SW 1271 (cell line): Measurements from ENCODE around the gene TTC9B.
A peak's percentile ranks its signal among the peaks of the same experiment; 100 is the strongest.
"Not testable (repeated sequence)": the region's sequence is repeated elsewhere in the genome, so short reads cannot be mapped to it uniquely, and the experiment has no call there.

ENCODE experiments used
- DNase-seq, 2 experiments: peaks; one replicate each; lab custom pipeline; 2025; lab: John Stamatoyannopoulos, UW

Gene TTC9B

DNA sequence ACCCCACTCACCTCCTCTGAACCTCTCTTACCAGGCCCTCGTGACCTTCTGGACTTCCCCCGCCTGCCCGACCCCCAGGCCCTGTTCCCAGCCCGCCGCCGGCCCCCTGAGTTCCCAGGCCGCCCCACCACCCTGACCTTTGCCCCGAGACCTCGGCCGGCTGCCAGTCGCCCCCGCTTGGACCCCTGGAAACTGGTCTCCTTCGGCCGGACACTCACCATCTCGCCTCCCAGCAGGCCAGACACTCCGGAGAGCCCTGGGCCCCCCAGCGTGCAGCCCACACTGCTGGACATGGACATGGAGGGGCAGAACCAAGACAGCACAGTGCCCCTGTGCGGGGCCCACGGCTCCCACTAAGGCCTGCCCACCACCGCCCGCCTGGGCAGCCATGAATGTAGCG is 3.2 kb downstream of the TTC9B start:
- no peak for DNase-seq

DNA sequence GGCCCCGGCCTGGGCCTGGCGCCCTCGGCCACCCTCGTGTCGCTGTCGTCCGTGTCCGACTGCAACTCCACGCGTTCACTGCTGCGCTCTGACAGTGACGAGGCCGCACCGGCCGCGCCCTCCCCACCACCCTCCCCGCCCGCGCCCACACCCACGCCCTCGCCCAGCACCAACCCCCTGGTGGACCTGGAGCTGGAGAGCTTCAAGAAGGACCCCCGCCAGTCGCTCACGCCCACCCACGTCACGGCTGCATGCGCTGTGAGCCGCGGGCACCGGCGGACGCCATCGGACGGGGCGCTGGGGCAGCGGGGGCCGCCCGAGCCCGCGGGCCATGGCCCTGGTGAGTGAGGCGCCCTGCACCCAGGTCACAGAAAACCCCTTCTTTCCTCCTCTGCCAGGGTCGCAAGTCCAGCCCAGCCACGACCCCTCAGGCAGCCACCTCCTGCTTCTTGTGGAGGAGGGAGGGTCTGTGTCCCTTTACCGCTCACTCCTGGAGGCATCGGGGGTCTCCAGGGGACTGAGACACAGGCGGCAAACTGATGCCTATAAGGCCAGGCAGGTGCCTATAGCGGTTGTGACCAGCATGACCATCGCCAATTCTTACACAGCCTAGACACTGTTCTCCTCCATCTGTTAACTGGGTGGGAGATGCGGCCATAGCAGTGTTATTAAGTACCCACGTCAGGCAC is 4.2 kb downstream of the TTC9B start:
- DNase-seq, result no peak

DNA sequence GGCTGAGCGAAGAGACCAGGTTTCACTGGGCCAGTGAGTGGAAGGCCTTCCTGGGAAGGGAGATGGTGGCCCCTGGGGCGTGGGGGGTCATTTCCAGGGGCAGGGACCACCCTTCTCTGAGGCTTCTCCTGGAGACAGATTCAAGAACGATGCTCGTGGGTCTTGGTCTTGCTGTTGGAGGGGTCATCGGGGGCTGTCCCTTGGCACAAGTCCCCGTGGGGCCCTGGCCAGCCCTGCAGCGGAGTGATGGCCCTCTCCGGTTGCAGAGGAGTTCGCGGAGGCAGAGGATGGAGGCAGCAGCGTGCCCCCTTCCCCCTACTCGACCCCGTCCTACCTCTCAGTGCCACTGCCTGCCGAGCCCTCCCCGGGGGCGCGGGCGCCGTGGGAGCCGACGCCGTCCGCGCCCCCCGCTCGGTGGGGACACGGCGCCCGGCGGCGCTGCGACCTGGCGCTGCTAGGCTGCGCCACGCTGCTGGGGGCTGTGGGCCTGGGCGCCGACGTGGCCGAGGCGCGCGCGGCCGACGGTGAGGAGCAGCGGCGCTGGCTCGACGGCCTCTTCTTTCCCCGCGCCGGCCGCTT is 4.8 kb downstream of the TTC9B start:
- DNase-seq, result no peak

DNA sequence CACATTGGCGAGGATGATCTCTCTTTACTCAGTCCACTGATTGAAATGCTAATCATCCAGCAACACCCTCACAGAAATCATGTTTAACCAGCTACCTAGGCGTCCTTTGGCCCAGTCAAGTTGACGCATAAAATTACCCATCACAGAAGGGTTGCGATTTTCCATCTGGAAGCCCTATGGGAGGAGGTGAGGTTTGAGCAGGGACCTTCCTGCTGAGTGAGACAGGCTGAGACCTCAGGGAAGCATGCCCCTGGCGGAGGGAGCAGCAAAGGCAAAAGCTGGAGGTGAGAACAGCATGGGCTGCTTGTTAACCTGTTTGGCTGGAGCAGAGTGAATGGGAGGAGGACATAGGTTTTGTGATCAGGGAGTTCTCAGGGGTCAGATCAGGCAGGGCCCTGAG is 7.3 kb downstream of the TTC9B start:
- DNase-seq, result no peak

DNA sequence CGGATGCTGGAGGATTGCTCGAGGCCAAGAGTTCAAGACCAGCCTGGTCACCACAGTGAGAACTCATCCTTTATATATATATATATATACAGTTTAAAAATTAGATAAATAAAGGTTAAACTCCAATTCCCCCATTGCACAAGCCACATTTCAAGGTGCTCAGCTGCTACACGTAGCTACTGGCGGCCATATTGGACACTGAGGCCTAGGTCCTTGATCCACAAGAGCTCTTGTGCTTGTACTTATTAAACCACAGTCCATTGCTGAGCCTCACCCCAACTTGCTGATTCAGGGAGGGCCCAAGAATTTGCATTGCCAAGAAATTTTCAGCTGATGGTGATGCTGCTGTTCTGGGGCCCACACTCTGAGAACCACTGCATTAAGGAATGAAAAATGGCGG is 9.6 kb downstream of the TTC9B start:
- no peak for DNase-seq

DNA sequence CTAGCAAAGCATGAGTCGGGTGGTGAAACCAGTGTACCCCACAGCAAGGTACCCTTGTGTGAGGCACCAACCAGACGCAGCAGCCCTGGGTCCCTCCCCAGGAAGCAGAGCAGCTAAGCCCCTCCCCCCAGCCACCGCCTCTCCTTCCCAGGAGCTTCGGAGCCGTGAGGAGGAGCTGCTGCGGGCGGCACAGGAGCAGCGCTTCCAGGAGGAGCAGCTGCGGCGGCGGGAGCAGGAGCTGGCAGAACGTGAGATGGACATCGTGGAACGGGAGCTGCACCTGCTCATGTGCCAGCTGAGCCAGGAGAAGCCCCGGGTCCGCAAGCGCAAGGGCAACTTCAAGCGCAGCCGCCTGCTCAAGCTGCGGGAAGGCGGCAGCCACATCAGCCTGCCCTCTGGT is 12.4 kb downstream of the TTC9B start:
- DNase-seq, result no peak

DNA sequence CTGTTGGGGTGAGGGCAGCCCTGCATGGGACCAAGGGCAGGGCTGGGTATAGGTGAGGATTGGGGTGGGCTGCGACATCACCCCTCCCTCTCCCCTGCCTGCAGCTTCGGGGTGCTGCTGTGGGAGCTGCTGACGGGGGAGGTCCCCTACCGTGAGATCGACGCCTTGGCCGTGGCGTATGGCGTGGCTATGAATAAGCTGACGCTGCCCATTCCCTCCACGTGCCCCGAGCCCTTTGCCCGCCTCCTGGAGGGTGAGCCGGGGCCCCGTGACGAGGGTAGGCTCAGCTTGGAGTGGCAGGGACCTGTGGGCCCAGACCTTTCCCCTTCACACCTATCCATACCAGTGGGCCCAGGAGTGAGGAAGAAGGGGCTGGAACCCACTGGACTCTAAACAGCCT is 13.8 kb downstream of the TTC9B start:
- no peak for DNase-seq

DNA sequence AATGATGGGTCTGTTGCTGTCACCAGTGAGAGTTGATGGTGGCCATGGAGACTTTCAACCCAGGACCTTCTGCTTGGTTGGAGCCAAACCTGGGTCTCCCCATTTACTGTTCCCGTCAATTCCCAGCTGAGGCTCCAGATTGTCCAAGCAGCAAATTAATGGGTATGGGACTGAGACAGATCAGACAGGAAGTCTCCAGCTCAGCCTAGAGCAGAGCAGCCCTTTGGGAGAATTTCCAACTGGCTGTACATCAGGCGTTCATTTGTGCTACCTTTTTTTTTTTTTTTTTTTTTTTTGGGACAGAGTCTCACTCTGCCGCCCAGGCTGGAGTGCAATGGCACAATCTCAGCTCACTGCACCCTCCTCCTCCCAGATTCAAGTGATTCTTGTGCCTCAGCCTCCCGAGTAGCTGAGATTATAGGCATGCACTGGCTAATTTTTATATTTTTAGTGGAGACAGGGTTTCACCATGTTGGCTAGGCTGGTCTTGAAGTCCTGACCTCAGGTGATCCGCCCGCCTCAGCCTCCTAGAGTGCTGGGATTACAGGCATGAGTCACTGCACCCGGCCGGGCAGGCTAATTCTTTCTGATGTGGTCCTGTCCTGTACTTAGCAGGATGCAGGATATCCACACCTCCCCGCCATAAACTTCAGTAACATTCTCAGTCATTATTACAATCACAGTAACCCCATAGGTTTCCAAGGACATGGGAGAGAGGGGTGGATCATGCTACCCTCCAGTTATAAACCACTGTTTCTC is 17.7 kb downstream of the TTC9B start:
- DNase-seq, result no peak

DNA sequence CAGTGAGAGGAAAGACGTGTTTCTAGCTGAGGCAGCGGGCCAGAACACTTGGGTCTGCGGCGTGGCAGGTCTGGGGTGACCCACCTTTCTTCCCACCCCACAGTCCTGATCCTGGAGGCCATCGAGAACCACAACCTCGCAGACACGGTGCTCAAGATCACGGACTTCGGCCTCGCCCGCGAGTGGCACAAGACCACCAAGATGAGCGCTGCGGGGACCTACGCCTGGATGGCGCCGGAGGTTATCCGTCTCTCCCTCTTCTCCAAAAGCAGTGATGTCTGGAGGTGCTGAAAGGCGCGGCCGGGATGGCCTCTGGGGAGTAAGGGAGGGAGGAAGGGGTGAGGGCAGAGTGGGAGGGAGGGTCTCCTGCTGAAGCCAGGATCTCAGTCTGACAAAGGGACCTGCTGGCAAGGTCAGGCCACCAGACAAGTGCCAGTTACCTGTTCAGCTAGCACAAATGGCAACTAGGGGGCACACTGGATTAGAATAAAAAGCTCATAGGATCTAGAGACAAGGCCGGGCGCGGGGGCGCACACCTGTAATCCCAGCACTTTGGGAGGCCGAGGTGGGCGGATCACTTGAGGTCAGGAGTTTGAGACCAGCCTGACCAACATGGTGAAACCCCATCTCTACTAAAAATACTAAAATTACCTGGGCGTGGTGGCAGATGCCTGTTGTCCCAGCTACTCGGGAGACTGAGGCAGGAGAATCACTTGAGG is 19.8 kb downstream of the TTC9B start:
- no peak for DNase-seq

DNA sequence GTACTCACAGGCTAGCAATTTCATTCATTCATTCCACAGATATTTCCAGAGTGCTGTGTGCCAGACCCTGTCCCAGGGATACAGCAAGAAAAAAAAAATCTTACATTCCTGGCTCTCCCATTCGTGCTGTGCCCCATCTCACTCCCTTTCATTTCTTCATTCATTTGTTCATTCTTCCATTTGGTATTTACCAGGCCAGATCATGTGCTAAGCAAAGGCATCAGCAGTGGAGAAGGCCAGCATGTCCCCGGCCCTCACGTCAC is 24.7 kb downstream of the TTC9B start:
- DNase-seq, result no peak

DNA sequence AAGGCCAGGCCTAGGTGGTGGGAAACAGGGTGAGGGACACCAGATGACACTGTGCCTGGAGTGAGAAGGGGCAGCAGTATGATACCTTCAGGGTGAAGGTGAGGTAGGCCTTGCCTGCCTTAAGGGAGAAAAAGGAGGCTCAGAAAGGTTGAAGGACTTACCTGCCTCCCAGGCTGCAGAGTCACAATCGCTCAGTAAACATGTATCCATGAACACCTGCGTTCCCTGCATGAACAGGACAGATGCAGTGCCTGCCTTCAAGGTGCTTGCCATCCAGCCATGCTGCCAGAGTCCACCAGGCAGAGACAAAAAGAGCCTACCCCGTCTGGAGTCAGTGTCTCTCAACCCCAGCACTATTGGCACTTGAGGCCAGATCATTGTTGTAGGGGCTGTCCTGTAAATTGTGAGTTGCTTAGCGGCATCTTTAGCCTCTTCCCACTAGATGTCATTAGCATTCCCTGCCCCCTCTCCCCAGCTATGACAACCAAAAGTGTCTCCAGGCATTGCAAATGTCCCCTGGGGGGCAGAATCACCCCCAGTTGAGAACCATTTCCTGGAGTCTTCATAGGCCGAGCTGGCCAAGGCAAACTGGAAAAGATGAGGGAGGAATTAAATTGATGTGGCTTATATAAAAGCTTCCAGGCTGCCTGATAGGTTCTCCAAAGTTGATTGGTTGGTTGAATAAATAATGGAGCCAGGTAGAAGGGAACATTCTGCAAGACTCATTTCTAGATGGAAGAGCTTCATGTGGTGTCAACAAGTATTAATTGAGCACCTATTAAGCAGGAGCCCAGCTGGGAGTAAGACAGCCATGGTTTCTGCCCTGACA is 25.2 kb downstream of the TTC9B start:
- no peak for DNase-seq

DNA sequence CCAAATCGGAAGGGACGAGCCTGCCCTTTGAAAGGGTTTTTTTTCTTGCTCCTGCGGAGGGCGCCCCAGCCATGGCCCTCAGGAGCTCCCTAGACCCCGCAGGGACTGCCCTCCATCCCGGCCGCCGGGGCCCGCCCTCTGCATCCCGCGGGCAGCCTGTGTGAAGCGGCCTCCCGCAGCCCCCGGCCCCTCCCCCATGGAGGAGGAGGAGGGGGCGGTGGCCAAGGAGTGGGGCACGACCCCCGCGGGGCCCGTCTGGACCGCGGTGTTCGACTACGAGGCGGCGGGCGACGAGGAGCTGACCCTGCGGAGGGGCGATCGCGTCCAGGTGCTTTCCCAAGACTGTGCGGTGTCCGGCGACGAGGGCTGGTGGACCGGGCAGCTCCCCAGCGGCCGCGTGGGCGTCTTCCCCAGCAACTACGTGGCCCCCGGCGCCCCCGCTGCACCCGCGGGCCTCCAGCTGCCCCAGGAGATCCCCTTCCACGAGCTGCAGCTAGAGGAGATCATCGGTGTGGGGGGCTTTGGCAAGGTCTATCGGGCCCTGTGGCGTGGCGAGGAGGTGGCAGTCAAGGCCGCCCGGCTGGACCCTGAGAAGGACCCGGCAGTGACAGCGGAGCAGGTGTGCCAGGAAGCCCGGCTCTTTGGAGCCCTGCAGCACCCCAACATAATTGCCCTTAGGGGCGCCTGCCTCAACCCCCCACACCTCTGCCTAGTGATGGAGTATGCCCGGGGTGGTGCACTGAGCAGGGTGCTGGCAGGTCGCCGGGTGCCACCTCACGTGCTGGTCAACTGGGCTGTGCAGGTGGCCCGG is 26.1 kb downstream of the TTC9B start:
- DNase-seq, result peak; percentile 1 to 4

DNA sequence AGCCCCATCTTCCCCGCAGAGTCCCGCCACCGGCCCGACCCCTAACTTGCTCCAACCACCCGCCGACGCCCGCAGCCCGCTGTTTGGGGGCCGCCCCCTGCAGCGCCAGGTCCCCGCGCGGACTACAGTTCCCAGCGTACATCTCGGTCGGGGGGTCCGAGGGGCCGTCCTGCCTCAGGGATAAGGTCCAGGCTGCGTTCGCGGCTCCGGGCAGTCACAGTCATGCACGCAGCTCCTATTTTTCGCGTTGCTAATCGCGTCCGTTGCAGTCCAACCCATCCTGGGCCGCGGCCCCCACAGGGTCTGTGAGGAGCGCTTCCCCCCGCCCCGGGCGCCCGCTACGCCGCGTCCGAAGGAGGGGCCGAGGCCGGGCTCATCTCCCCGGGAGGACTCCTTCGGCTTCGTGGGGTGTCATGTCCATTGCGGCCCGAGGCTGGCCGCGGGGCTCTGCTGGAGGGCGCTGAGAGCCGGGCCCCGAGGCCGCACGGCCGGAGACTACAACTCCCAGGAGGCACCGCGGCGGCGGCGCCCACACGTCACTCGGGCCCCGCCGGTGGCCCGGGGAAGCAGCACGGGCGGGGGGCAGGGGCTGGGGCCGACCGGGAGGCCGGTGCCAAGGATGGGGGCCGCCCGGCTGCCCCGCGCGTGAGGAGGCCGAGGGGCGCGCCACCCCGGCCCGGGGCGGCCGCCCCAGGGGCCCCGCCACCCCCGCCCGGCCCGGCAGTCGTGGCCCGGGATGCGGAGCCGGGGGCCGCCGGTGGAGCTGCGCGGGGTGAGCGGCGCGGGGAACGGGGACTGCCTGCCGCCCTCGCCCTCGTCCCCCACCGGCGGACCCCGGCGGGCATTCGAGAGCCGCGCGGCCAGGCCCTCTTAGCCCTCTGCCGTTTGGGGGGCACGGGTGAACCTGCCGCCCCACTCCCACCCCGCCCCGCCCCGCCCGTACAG is 27.0 kb downstream of the TTC9B start, which contains the start of gene MAP3K10:
Gene MAP3K10 (plus strand): TSS at position 536 of the 945 bp plus-strand sequence. CDS start 606 bp downstream, outside the sequence.
- DNase-seq, result peak; percentile 25 to 41

DNA sequence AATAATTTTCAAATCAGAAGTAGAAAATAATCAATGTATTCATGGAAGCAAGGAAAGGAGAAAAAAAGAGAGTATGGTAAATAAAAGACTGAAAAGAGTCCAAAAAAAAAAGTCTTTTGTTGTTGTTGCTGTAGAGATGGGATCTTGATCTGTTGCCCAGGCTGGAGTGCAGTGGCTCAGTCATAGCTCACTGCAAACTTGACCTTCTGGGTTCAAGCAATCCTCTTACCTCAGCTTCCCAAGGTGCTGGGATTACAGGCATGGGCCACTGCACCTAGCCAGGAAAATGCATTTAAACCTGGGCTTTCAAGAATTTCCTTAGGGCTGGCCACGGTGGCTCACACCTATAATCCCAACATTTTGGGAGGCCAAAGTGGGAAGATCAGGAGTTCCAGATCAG is 33.9 kb downstream of the TTC9B start:
- DNase-seq, result no peak

DNA sequence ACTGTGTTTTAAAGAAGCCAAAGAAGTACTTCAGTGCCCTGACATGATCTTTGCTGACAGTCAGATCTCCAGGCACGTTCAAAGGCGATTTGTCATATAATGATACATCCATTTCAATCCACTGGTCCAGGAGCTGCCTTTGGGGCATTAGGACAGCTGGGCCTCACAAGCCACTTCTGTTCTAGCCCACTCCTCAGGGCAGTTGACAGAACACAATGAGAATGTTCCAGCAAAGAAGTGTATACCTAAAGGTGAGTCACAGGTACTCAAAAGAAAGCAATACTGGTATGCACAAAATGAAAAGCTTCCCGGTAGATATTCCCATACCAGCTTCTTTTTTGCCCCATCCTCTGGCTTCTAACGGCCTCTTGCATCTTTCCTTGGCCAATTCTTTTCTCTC is 39.4 kb downstream of the TTC9B start:
- DNase-seq, result no peak

DNA sequence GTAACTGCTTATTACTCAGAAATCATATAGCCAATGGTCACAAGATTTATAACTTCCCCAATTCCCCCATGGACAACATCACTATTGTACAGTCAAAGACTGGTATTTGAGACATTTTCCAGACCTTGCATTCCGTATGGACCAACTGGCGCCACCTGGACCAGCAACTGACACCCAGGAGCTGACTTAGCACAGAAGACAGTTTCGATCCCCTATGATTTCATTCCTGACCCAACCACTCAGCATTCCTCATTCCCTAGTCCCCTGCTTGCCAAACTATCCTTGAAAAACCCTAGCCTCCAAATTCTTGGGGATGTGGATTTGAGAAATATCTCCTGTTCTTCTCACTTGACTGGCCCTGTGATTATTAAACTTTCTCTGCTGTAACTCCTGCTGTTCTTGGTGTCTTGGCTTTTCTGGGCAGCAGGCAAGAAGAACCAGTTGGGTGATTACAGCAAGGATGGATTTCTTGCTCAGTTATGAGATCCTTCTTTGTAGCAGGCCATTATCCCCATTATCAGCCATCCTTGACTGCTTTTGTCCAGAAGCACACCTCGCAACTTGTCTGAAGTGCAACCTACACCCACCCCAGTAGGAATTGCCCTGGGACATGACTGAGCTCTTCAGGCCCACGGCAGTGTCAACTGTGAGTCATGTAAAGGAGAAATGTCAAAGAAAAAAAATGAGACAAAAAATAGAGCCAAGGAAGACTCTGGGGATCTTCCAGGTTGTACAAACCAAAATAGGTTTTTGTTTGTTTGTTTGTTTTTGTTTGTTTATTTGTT is 40.7 kb downstream of the TTC9B start:
- no peak for DNase-seq

DNA sequence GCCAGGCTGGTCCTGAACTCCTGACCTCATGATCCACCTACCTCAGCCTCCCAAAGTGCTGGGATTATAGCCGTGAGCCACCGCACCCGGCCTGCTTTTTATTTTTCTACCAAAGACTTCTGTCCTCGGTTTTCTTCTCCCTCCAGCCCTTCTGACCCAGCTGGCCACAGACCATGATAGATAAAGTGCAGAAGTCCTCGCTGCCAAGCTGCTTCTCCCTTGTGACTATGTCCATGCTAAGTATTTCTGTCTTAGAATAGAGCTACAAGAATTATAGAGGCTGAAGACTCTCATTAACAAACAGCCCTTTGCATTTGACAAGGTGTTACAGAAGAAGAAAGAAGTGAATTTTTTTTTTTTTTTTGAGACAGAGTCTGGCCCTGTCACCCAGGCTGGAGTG is 42.4 kb downstream of the TTC9B start:
- DNase-seq, result no peak

DNA sequence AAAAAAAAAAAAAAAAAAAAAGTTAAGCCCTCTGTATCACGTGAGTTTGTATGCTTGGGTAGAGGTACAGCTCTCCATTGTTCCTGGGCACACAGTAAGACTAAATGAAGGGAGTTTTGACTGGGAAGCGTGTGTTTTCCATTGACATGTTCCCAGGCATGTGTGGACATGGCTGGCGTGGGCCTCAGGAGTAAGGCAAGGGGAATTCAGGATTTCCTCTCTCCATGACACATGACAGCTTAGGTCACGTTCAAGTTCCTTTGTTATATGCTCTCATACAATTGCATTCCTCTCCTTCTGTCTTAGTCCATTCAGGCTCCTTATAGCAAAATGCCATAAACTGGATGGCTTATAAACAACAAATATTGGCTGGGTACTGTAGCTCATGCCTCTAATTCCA is 44.1 kb downstream of the TTC9B start:
- no peak for DNase-seq

DNA sequence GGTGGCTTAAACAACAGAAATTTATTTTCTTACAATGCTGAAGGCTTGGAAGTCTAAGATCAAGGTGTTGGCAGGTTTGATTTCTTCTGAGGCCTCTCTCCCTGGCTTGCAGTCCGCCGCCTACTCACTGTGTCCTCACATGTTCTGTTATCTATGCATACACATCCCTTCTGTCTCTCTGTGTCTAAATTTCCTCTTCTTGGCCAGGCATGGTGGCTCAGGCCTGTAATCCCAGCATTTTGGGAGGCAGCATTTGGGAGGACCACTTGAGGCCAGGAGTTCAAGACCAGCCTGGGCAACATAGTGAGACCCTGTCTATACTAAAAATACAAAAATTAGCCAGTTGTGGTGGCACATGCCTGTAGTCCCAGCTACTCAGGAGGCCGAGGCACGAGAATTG is 46.9 kb downstream of the TTC9B start:
- not testable (repeated sequence) for DNase-seq
